GM20431 (cell line): ENCODE measurements around the gene BLOC1S4.

ENCODE experiments used
- in situ Hi-C: fragments of 300-500 bp; cut with MseI, MboI; formaldehyde crosslinking; loops from one replicate; pipeline ENCODE4 v1.15.0; 2020; ENCODE audit warnings: low sequenced_read_pairs; ENCODE audit not compliant: unreplicated experiment

The BLOC1S4 gene

GRCh38 chr4:6688879-6689505, 27.0 kb upstream of the BLOC1S4 start:
- in situ Hi-C loops, result no loop called here

GRCh38 chr4:6689506-6689960, 26.4 kb upstream of the BLOC1S4 start:
- in situ Hi-C loops, result no loop called here

- in situ Hi-C loops, result no loop called here
Measured at GRCh38 chr4:6692379-6692778, 23.6 kb upstream of the BLOC1S4 start.

- in situ Hi-C loops, result no loop called here
Measured at GRCh38 chr4:6692806-6693205, 23.2 kb upstream of the BLOC1S4 start.

GRCh38 chr4:6693231-6694176, 22.5 kb upstream of the BLOC1S4 start, which contains the start of gene S100P:
S100P (plus strand) TSS chr4:6693878; CDS start chr4:6693933, 55 bp downstream.
- in situ Hi-C loops, result no loop called here

GRCh38 chr4:6694177-6694901, 21.6 kb upstream of the BLOC1S4 start:
- in situ Hi-C loops, result no loop called here

- in situ Hi-C loops, result no loop called here
Measured at GRCh38 chr4:6695660-6696610, 20.0 kb upstream of the BLOC1S4 start.

GRCh38 chr4:6696611-6697010, 19.4 kb upstream of the BLOC1S4 start:
- in situ Hi-C loops, result no loop called here

- in situ Hi-C loops, result no loop called here
Measured at GRCh38 chr4:6697131-6697530, 18.8 kb upstream of the BLOC1S4 start.

GRCh38 chr4:6699388-6699787, 16.6 kb upstream of the BLOC1S4 start:
- in situ Hi-C loops, result no loop called here

GRCh38 chr4:6699903-6700302, 16.1 kb upstream of the BLOC1S4 start:
- in situ Hi-C loops, result loop anchor here (25.0 kb wide), 1 partner anchor 362 kb away; the partner anchor contains the start of gene GRPEL1

GRCh38 chr4:6701371-6701770, 14.6 kb upstream of the BLOC1S4 start:
- in situ Hi-C loops, result loop anchor here (25.0 kb wide), 1 partner anchor 361 kb away; the partner anchor contains the start of gene GRPEL1

GRCh38 chr4:6702761-6703160, 13.2 kb upstream of the BLOC1S4 start:
- in situ Hi-C loops, result loop anchor here (25.0 kb wide), 1 partner anchor 360 kb away; the partner anchor contains the start of gene GRPEL1

GRCh38 chr4:6703786-6704185, 12.2 kb upstream of the BLOC1S4 start:
- in situ Hi-C loops, result loop anchor here (25.0 kb wide), 1 partner anchor 359 kb away; the partner anchor contains the start of gene GRPEL1

- in situ Hi-C loops, result loop anchor here (25.0 kb wide), 1 partner anchor 357 kb away; the partner anchor contains the start of gene GRPEL1
Measured at GRCh38 chr4:6705646-6706045, 10.3 kb upstream of the BLOC1S4 start.

- in situ Hi-C loops, result loop anchor here (25.0 kb wide), 1 partner anchor 356 kb away; the partner anchor contains the start of gene GRPEL1
Measured at GRCh38 chr4:6706173-6706572, 9.8 kb upstream of the BLOC1S4 start.

GRCh38 chr4:6709230-6710114, 6.5 kb upstream of the BLOC1S4 start, which contains the start of gene MRFAP1L1:
MRFAP1L1 (minus strand) TSS chr4:6709865; CDS start chr4:6709629, 236 bp downstream.
- in situ Hi-C loops, result loop anchor here (25.0 kb wide), 1 partner anchor 353 kb away; the partner anchor contains the start of gene GRPEL1

- in situ Hi-C loops, result loop anchor here (25.0 kb wide), 1 partner anchor 352 kb away; the partner anchor contains the start of gene GRPEL1
Measured at GRCh38 chr4:6710282-6710681, 5.7 kb upstream of the BLOC1S4 start.
